Activated naive CD8-positive, alpha-beta T cell treated with anti-CD3 and anti-CD28 coated beads, Interleukin-2, amount 50 U/mL, for 24 hours (primary cell): ENCODE measurements around the gene MARK4.

Source experiments
- ATAC-seq: fragments of 150-1000 bp; cut with Tn5 transposase; one replicate; pipeline ENCODE4 v1.10.0; 2021
- DNase-seq: peaks from one replicate; pipeline ENCODE4 v3.0.0; 2021
- H3K27ac Mint-ChIP-seq: one replicate; pipeline ENCODE4 v1.8.0; 2021; ENCODE audit warnings: mild to moderate bottlenecking, mixed read lengths
- H3K27me3 Mint-ChIP-seq: one replicate; pipeline ENCODE4 v1.8.0; 2021; ENCODE audit warnings: mixed read lengths
- H3K36me3 Mint-ChIP-seq: one replicate; pipeline ENCODE4 v1.8.0; 2021; ENCODE audit warnings: low read depth, mixed read lengths
- H3K4me1 Mint-ChIP-seq: one replicate; pipeline ENCODE4 v1.8.0; 2021; ENCODE audit warnings: mixed read lengths
- H3K4me3 Mint-ChIP-seq: one replicate; pipeline ENCODE4 v1.8.0; 2021; ENCODE audit warnings: mild to moderate bottlenecking, moderate library complexity, mixed read lengths
- H3K9me3 Mint-ChIP-seq: one replicate; pipeline ENCODE4 v1.8.0; 2021; ENCODE audit warnings: mixed read lengths

The MARK4 gene

DNA sequence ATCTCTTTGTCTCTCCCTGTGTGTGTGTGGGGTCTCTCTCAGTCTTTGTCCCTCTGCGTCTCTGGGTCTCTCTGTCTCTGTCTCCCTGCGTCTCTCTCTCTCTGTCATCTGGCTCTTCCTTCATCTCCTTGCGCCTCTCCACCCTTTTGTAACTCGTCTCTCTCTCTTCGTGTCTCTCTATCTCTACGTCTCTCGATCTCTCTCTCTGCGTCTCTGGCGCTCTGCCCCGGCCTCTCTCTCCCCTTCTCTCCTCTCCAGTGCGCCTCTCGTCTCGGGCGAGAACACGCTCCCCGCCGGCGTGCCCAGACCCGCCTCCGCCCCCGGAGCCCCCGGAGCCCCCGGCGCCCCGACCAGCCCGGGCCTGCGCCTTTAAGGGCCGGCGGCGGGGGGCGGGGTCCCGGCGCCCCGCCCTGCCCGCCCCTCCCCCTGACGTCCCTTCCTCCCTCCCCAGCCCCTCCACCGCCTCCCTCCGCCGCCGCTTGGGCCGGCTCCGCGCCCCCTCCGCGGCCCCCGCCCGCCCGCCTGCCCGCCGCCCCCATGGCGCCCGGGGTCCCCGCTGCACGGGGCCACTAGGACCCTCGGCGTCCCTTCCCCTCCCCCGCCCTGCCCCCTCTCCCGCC lies at the start of gene MARK4:
TSS of gene MARK4 (plus strand) at position 440 of the 620 bp plus-strand sequence. CDS start 318 bp downstream, outside the sequence.
- H3K9me3 Mint-ChIP-seq, result no peaks in the 10 kb centered on the region
- ATAC-seq (peak; percentile 35), DNase-seq (peak; percentile 60)
- no peaks in the 10 kb centered on the region for H3K36me3 Mint-ChIP-seq
- H3K27ac Mint-ChIP-seq, result peak within 1 kb of the TSS; percentile 53
- peaks cover 32% of the 10 kb centered on the region for H3K4me1 Mint-ChIP-seq
- peaks cover 6% of the 10 kb centered on the region for H3K27me3 Mint-ChIP-seq
- peak within 1 kb of the TSS; percentile 80 for H3K4me3 Mint-ChIP-seq

DNA sequence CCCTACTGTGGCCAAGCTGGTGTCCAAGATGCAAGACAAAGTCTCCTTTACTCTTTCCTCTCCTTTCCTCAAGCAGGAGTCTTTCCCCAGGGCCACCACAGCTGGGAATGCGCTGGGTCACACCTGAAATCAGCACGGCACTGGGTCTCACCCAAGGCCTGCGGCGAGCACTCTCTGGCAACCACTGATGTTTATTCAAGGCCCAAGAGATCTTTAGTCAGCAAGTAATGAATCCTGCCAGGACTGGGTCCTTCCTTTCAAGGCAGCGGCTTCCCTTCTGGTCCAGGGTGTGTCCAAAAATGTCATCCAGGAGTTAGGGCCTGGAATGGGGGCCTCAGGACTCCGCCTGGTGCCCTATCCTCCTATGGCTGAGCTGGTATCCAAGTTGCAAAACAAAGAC lies 48.4 kb upstream of the MARK4 start:
- H3K9me3 Mint-ChIP-seq, result no peaks in the 10 kb centered on the region
- H3K4me3 Mint-ChIP-seq, result no peak overlapping the region

DNA sequence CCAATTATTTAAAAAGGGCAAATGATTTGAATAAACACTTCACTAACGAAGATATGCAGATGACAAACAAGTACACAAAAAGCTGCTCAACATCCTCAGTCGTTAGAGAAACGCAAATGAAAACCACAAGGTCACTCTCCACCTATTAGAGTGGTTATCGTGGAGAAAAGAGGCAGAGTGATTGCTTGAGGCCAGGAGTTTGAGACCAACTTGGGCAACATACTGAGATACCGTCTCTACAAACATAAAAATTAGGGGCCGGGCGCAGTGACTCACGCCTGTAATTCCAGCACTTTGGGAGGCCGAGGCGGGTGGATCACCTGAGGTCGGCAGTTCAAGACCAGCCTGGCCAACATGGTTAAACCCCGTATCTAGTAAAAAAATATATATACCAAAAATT lies 45.3 kb upstream of the MARK4 start:
- DNase-seq (no peak), ATAC-seq (no peak)
- no peaks in the 10 kb centered on the region for H3K36me3 Mint-ChIP-seq
- H3K9me3 Mint-ChIP-seq, result no peaks in the 10 kb centered on the region
- peaks cover 3% of the 10 kb centered on the region for H3K4me1 Mint-ChIP-seq
- H3K27ac Mint-ChIP-seq, result no peak overlapping the region
- H3K27me3 Mint-ChIP-seq, result no peaks in the 10 kb centered on the region
- H3K4me3 Mint-ChIP-seq, result no peak overlapping the region

More for the DNA sequence above, 48.4 kb upstream of the MARK4 start:
- H3K4me1 Mint-ChIP-seq, result no peaks in the 10 kb centered on the region
- DNase-seq (no peak), ATAC-seq (no peak)
- no peaks in the 10 kb centered on the region for H3K36me3 Mint-ChIP-seq
- H3K27me3 Mint-ChIP-seq, result no peaks in the 10 kb centered on the region
- no peak overlapping the region for H3K27ac Mint-ChIP-seq

DNA sequence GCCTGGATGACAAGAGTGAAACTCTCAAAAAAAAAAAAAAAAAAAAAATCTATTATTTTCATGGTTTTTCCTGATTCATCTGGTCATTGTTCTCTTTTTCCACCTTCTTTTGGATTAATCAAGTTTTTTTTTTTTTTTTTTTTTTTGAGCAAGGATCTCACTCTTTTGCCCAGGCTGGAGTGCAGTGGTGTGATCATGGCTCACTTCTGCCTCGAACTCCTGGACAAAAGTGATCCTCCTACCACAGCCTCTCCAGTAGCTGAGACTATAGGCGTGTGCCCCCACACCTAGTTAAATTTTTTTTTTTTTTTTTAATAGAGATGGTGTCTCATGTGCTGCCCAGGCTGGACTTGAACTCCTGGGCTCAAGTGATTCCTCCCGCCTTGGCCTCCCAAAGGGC lies 44.7 kb upstream of the MARK4 start:
- Mint-ChIP-seq H3K27me3 (peaks cover 1% of the 10 kb centered on the region), H3K27ac (no peak overlapping the region), H3K9me3 (no peaks in the 10 kb centered on the region), H3K4me1 (peaks cover 3% of the 10 kb centered on the region), H3K4me3 (no peak overlapping the region), H3K36me3 (no peaks in the 10 kb centered on the region)
- no peak for DNase-seq
- ATAC-seq, result no peak

- H3K4me3 Mint-ChIP-seq, result no peak overlapping the region
- no peak for ATAC-seq
These were observed 39.2 kb upstream of the MARK4 start for GRCh38 chr19:45211751-45212381.

GRCh38 chr19:45213031-45213430 lies 38.0 kb upstream of the MARK4 start:
- Mint-ChIP-seq H3K27me3 (peaks cover 44% of the 10 kb centered on the region), H3K4me1 (peaks cover 4% of the 10 kb centered on the region), H3K4me3 (no peak overlapping the region), H3K36me3 (no peaks in the 10 kb centered on the region), H3K27ac (no peak overlapping the region), H3K9me3 (no peaks in the 10 kb centered on the region)
- no peak for DNase-seq
- ATAC-seq, result no peak

More at GRCh38 chr19:45211751-45212381, 39.2 kb upstream of the MARK4 start:
- Mint-ChIP-seq H3K36me3 (no peaks in the 10 kb centered on the region), H3K27me3 (peaks cover 36% of the 10 kb centered on the region), H3K27ac (no peak overlapping the region), H3K4me1 (peaks cover 4% of the 10 kb centered on the region), H3K9me3 (no peaks in the 10 kb centered on the region)
- DNase-seq, result no peak

DNA sequence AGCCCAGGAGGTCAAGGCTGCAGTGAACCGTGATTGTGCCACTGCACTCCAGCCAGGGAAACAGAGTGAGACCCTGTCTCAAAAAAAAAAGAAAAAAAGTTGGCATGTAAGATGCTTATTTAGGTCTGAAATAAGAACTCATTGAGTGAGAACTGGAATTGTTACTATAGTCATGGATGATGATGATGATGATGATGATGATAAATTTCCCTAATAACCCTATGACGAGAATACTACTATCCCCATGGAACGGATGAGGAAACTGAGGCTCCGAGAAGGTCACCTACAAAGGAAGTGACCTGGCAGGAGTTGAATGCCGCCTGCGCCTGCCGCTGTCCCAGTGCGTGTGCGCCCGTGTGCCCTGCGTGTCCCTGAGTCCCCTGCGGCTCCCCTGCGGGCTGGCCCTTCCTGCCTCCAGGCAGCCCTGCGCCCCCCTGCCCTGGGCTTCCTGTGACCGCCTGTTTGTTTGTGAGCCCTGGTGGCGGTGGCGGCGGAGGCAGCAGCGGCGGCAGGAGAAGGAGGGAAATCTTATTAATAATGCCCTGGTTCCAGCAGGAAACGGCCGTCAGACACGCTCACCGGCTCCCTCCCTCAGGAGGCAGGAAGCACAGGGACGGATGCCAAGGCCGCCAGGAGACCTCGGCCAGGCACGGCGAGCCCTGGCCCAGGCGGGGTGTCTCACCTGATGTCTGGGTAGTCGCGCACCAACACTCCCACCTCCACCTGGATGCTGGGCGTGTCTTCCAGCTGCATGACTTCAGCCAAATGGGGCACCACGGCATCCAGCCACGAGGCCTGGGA lies 35.5 kb upstream of the MARK4 start:
- H3K27ac Mint-ChIP-seq, result no peak overlapping the region

GRCh38 chr19:45216667-45217066 lies 34.4 kb upstream of the MARK4 start:
- ATAC-seq, result no peak
- H3K27ac Mint-ChIP-seq, result no peak overlapping the region
- DNase-seq, result no peak
- H3K4me3 Mint-ChIP-seq, result no peak overlapping the region
- peaks cover 1% of the 10 kb centered on the region for H3K4me1 Mint-ChIP-seq
- no peaks in the 10 kb centered on the region for H3K9me3 Mint-ChIP-seq
- no peaks in the 10 kb centered on the region for H3K36me3 Mint-ChIP-seq
- H3K27me3 Mint-ChIP-seq, result peaks cover 59% of the 10 kb centered on the region

More for the DNA sequence above, 35.5 kb upstream of the MARK4 start:
- no peaks in the 10 kb centered on the region for H3K36me3 Mint-ChIP-seq
- no peaks in the 10 kb centered on the region for H3K9me3 Mint-ChIP-seq
- peaks cover 61% of the 10 kb centered on the region for H3K27me3 Mint-ChIP-seq
- H3K4me1 Mint-ChIP-seq, result peaks cover 1% of the 10 kb centered on the region
- H3K4me3 Mint-ChIP-seq, result no peak overlapping the region
- DNase-seq (no peak), ATAC-seq (no peak)

GRCh38 chr19:45217193-45217956 lies 33.7 kb upstream of the MARK4 start:
- Mint-ChIP-seq H3K27me3 (peaks cover 58% of the 10 kb centered on the region), H3K36me3 (no peaks in the 10 kb centered on the region), H3K27ac (no peak overlapping the region), H3K9me3 (no peaks in the 10 kb centered on the region), H3K4me1 (peaks cover 1% of the 10 kb centered on the region), H3K4me3 (no peak overlapping the region)
- DNase-seq (no peak), ATAC-seq (no peak)

DNA sequence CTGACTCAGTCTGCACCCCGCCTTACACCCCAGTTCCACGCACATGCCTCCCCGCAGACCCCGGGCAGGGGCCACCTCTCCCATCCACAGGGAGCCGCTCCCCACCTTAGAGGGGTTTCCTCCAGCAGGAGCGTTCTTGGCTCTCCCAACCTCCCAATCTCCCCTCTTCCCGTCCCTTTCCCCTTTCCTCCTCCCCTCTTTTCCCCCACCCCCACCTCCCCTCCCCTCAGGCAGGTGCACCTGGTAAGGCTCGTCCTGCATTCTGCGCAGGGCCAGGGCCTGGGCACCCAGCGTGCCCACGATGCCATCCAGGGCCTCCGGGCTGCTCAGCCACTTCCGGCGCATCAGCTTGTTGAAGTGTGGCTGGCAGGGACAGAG lies 33.1 kb upstream of the MARK4 start:
- Mint-ChIP-seq H3K27ac (no peak overlapping the region), H3K4me1 (peaks cover 1% of the 10 kb centered on the region), H3K36me3 (no peaks in the 10 kb centered on the region), H3K27me3 (peaks cover 61% of the 10 kb centered on the region), H3K4me3 (no peak overlapping the region), H3K9me3 (no peaks in the 10 kb centered on the region)
- no peak for ATAC-seq
- DNase-seq, result no peak

- H3K4me3 Mint-ChIP-seq, result no peak overlapping the region
- H3K27me3 Mint-ChIP-seq, result peaks cover 59% of the 10 kb centered on the region
- no peaks in the 10 kb centered on the region for H3K9me3 Mint-ChIP-seq
- H3K36me3 Mint-ChIP-seq, result no peaks in the 10 kb centered on the region
- H3K27ac Mint-ChIP-seq, result no peak overlapping the region
- H3K4me1 Mint-ChIP-seq, result peaks cover 1% of the 10 kb centered on the region
- DNase-seq, result no peak
- ATAC-seq, result no peak
These were observed 32.6 kb upstream of the MARK4 start for GRCh38 chr19:45218426-45218825.

GRCh38 chr19:45218911-45219743 lies 31.9 kb upstream of the MARK4 start:
- DNase-seq, result no peak

DNA sequence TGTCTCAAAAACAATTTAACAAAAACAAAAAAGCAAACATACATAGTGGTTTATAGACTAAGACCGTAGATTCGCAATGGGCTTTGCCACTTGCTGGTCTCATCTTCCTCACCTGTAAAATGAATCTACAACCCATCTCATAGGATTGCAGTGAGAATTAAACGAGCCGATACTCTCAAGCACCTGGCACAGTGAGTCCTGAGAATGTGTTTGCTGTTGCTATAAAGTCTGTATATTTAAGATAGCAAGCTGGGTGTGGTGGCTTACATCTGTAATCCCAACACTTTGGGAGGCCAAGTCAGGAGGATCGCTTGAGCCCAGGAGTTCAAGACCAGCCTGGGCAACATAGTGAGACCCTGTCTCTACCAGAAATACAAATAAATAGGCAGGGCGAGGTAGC lies 28.3 kb upstream of the MARK4 start:
- ATAC-seq, result no peak
- no peak overlapping the region for H3K4me3 Mint-ChIP-seq
- no peaks in the 10 kb centered on the region for H3K9me3 Mint-ChIP-seq
- H3K36me3 Mint-ChIP-seq, result no peaks in the 10 kb centered on the region
- H3K27me3 Mint-ChIP-seq, result peaks cover 31% of the 10 kb centered on the region
- H3K27ac Mint-ChIP-seq, result no peak overlapping the region
- DNase-seq, result no peak
- H3K4me1 Mint-ChIP-seq, result no peaks in the 10 kb centered on the region

More at GRCh38 chr19:45218911-45219743, 31.9 kb upstream of the MARK4 start:
- H3K4me3 Mint-ChIP-seq, result no peak overlapping the region
- no peaks in the 10 kb centered on the region for H3K36me3 Mint-ChIP-seq
- H3K4me1 Mint-ChIP-seq, result peaks cover 1% of the 10 kb centered on the region
- peaks cover 56% of the 10 kb centered on the region for H3K27me3 Mint-ChIP-seq
- H3K27ac Mint-ChIP-seq, result no peak overlapping the region
- H3K9me3 Mint-ChIP-seq, result no peaks in the 10 kb centered on the region
- ATAC-seq, result no peak

GRCh38 chr19:45223879-45224278 lies 27.2 kb upstream of the MARK4 start:
- Mint-ChIP-seq H3K9me3 (no peaks in the 10 kb centered on the region), H3K27me3 (peaks cover 26% of the 10 kb centered on the region), H3K36me3 (no peaks in the 10 kb centered on the region), H3K4me3 (no peak overlapping the region), H3K4me1 (no peaks in the 10 kb centered on the region), H3K27ac (no peak overlapping the region)
- no peak for ATAC-seq
- no peak for DNase-seq
